Neural progenitor cell (in vitro differentiated cells): ENCODE results near the gene REX1BD.

Source experiments
- CTCF ChIP-seq: fragments of 200-600 bp; sonication (generic); IDR thresholded peaks from 2 replicates; pipeline ENCODE4 v1.5.1; 2017; ENCODE audit warnings: antibody characterized with exemption, mild to moderate bottlenecking
- EZH2 ChIP-seq: fragments of 200-600 bp; sonication (generic); IDR thresholded peaks from 2 replicates; pipeline ENCODE4 v1.6.1; 2017; ENCODE audit warnings: antibody characterized with exemption, mild to moderate bottlenecking, moderate library complexity

GRCh38 chr19:18586306-18586705 lies 2.3 kb upstream of the REX1BD start:
- TF ChIP-seq EZH2 (no peak), CTCF (no peak)
